ENCODE data around the gene SAMD3. TPM values are rescaled to one million over a fixed set of nuclear protein-coding genes. Genes with fewer than 3 reads are reported as not detected.

Gene SAMD3
- total and polyA plus RNA-seq, 2 of the 4 experiments (the other 2 are of a cell fraction): 3.0 to 3.9 TPM

- no TSS peak for BruUV-seq (replicated peaks)
- Histone ChIP-seq H3K9me1 (ENCODE audit: insufficient read depth, low read length) (no peaks in the 10 kb centered on the region; the same call in 1 of the 2 replicates), H3K9me3 (ENCODE audit: control insufficient read depth, insufficient read depth, low read length) (no peaks in the 10 kb centered on the region), H2BK5ac (ENCODE audit: low read depth, low read length, poor library complexity, severe bottlenecking) (no peak overlapping the region), H3K79me1 (ENCODE audit: low read depth in 1 of 2, low read length in 2 of 2) (no peaks in the 10 kb centered on the region; a peak in 1 of 4 replicates), H3K4me2 (ENCODE audit: low read depth, low read length) (no peak overlapping the region), H4K5ac (ENCODE audit: low read depth, low read length) (no peak overlapping the region), H2BK20ac (ENCODE audit: low read depth, low read length) (no peak overlapping the region), H3K27ac (ENCODE audit: insufficient read depth, low read length) (no peak overlapping the region), H2BK15ac (ENCODE audit: low read depth, low read length) (no peak overlapping the region), H4K91ac (ENCODE audit: insufficient read depth, low read depth, low read length) (no peak overlapping the region), H2AK5ac (ENCODE audit: low read depth, low read length) (no peak overlapping the region), H4K20me1 (ENCODE audit: insufficient read depth, low read length) (no peaks in the 10 kb centered on the region), H2AFZ (replicated peaks; ENCODE audit: low read length, poor library complexity) (no peak overlapping the region), H3K18ac (ENCODE audit: low read depth, low read length) (no peak overlapping the region), H3K4me1 (ENCODE audit: control insufficient read depth, insufficient read depth, low read length) (no peaks in the 10 kb centered on the region), H3K23ac (ENCODE audit: low read depth, low read length) (no peak overlapping the region), H3K4me3 (ENCODE audit: insufficient read depth, low read depth, low read length) (no peak overlapping the region), H3K4ac (ENCODE audit: low read depth, low read length) (no peak overlapping the region), H3K9ac (ENCODE audit: low read depth, low read length) (no peak overlapping the region), H4K8ac (ENCODE audit: low read depth in 2 of 2, low read length in 2 of 2) (no peak overlapping the region), H3K36me3 (ENCODE audit: control insufficient read depth, insufficient read depth, low read length) (no peaks in the 10 kb centered on the region; the same call in 1 of the 2 replicates), H2AK9ac (replicated peaks; ENCODE audit: low read depth, low read length, poor library complexity) (no peak overlapping the region), H3K14ac (replicated peaks; ENCODE audit: low read depth, low read length) (no peak overlapping the region), H3K27me3 (ENCODE audit: control insufficient read depth, insufficient read depth, low read length) (no peaks in the 10 kb centered on the region), H2BK120ac (ENCODE audit: low read depth, low read length) (no peak overlapping the region), H3K56ac (ENCODE audit: extremely low read depth, insufficient read depth, low read length) (no peak overlapping the region)
- intact Hi-C loops (cut with micrococcal nuclease) (no loop called here), dilution Hi-C loops (cut with HindIII; ENCODE audit: low sequenced_read_pairs, unreplicated experiment) (no loop called here), in situ Hi-C loops (cut with MboI; ENCODE audit: low sequenced_read_pairs) (no loop called here)
- CTCF ChIA-PET: interaction anchor here (0.6 kb wide), 1 partner anchor 71 kb away, joined by 3 read pairs; no protein-coding TSS in a partner anchor
- no CpG with 5 or more reads among the region's 1 CpG for WGBS, 2 experiments (ENCODE audit: extremely low coverage in 2 of 2, insufficient read length in 1 of 2)
- no peak for ATAC-seq (ENCODE audit: low read depth)
- TF ChIP-seq POLR2A (IDR thresholded peaks at IDR 0.05; ENCODE audit: low read depth, low read length) (no peak), CTCF (conservative IDR thresholded peaks at IDR 0.05; ENCODE audit: low read depth, low read length) (no peak)
- POLR2A ChIA-PET (ENCODE audit: unreplicated experiment): no interaction called here
- no peak for DNase-seq
Observed at GRCh38 chr6:130119211-130119610, 103.5 kb downstream of the SAMD3 start.
